H9 (cell line): ENCODE measurements around the gene SEMA3E. TPM values are rescaled to one million over a fixed set of nuclear protein-coding genes. Genes with fewer than 3 reads are reported as not detected.

Experiments used
- DNase-seq: peaks from one replicate; pipeline ENCODE4 v3.0.0-alpha.2; 2017
- H2AFZ ChIP-seq: one replicate; pipeline ENCODE4 v1.6.1; 2013; ENCODE audit warnings: mild to moderate bottlenecking, low read length, control low read depth, moderate library complexity
- H2AK5ac ChIP-seq: 2 replicates; pipeline ENCODE4 v1.6.1; 2013; ENCODE audit warnings: low read length, control low read depth, mixed read lengths; ENCODE audit not compliant: insufficient read length
- H2BK120ac ChIP-seq: one replicate; pipeline ENCODE4 v1.6.1; 2013; ENCODE audit warnings: low read depth, mild to moderate bottlenecking, low read length, control low read depth, inconsistent platforms; ENCODE audit not compliant: poor library complexity, severe bottlenecking
- H2BK12ac ChIP-seq: 2 replicates; pipeline ENCODE4 v1.6.1; 2013; ENCODE audit warnings: low read length, control low read depth, mixed read lengths, low read depth; ENCODE audit not compliant: insufficient read length
- H2BK15ac ChIP-seq: 2 replicates; pipeline ENCODE4 v1.6.1; 2013; ENCODE audit warnings: low read depth, low read length, control low read depth
- H2BK20ac ChIP-seq: one replicate; pipeline ENCODE4 v1.6.1; 2013; ENCODE audit warnings: low read depth, mild to moderate bottlenecking, low read length, control low read depth, inconsistent platforms; ENCODE audit not compliant: poor library complexity, severe bottlenecking
- H2BK5ac ChIP-seq: 2 replicates; pipeline ENCODE4 v1.6.1; 2013; ENCODE audit warnings: low read length, control low read depth, mixed read lengths; ENCODE audit not compliant: insufficient read length
- H3K14ac ChIP-seq: 2 replicates; pipeline ENCODE4 v1.6.1; 2013; ENCODE audit warnings: low read length, control low read depth; ENCODE audit not compliant: insufficient read depth
- H3K18ac ChIP-seq: 2 replicates; pipeline ENCODE4 v1.6.1; 2013; ENCODE audit warnings: low read depth, mild to moderate bottlenecking, mixed read lengths, low read length, control low read depth; ENCODE audit not compliant: insufficient read length
- H3K23ac ChIP-seq: 2 replicates; pipeline ENCODE4 v1.6.1; 2013; ENCODE audit warnings: low read length, control low read depth, mixed read lengths, low read depth; ENCODE audit not compliant: insufficient read length
- H3K23me2 ChIP-seq: 2 replicates; pipeline ENCODE4 v1.6.1; 2013; ENCODE audit warnings: low read depth, mild to moderate bottlenecking, mixed read lengths, low read length, control low read depth; ENCODE audit not compliant: insufficient read length, poor library complexity, severe bottlenecking
- H3K27ac ChIP-seq: 2 replicates; pipeline ENCODE4 v1.5.1; 2013; ENCODE audit warnings: low read length, control low read depth, mixed read lengths, low read depth; ENCODE audit not compliant: insufficient read length
- H3K27me3 ChIP-seq: 2 replicates; pipeline ENCODE4 v1.6.1; 2013; ENCODE audit warnings: low read length, control low read depth, inconsistent platforms; ENCODE audit not compliant: insufficient read depth
- H3K4ac ChIP-seq: 2 replicates; pipeline ENCODE4 v1.6.1; 2013; ENCODE audit warnings: low read depth, mild to moderate bottlenecking, control low read depth, inconsistent platforms, low read length, moderate library complexity
- H3K4me1 ChIP-seq: 2 replicates; pipeline ENCODE4 v1.6.1; 2013; ENCODE audit warnings: low read length, control low read depth, inconsistent platforms; ENCODE audit not compliant: insufficient read depth
- H3K4me2 ChIP-seq: 2 replicates; pipeline ENCODE4 v1.6.1; 2013; ENCODE audit warnings: low read length, control low read depth, mixed read lengths; ENCODE audit not compliant: insufficient read length, insufficient read depth
- H3K56ac ChIP-seq: 2 replicates; pipeline ENCODE4 v1.6.1; 2013; ENCODE audit warnings: low read depth, mild to moderate bottlenecking, mixed read lengths, low read length, control low read depth; ENCODE audit not compliant: insufficient read length
- H3K79me1 ChIP-seq: 2 replicates; pipeline ENCODE4 v1.6.1; 2013; ENCODE audit warnings: low read depth, mild to moderate bottlenecking, moderate library complexity, low read length, control low read depth, inconsistent platforms; ENCODE audit not compliant: insufficient read depth, poor library complexity, severe bottlenecking
- H3K79me2 ChIP-seq: 2 replicates; pipeline ENCODE4 v1.6.1; 2013; ENCODE audit warnings: low read length, control low read depth, inconsistent platforms; ENCODE audit not compliant: insufficient read depth
- H3K9ac ChIP-seq: 2 replicates; pipeline ENCODE4 v1.6.1; 2013; ENCODE audit warnings: low read length, control low read depth, mixed read lengths; ENCODE audit not compliant: insufficient read length; ENCODE audit errors: extremely low read depth
- H3K9me3 ChIP-seq: one replicate; pipeline ENCODE4 v1.6.1; 2013; ENCODE audit warnings: low read depth, low read length, inconsistent platforms; ENCODE audit not compliant: control insufficient read depth
- H3T11ph ChIP-seq: one replicate; pipeline ENCODE4 v1.6.1; 2013; ENCODE audit warnings: mild to moderate bottlenecking, low read length, control low read depth, inconsistent platforms
- H4K20me1 ChIP-seq: one replicate; pipeline ENCODE4 v1.6.1; 2013; ENCODE audit not compliant: control insufficient read depth, insufficient read length, insufficient read depth
- H4K5ac ChIP-seq: 2 replicates; pipeline ENCODE4 v1.6.1; 2013; ENCODE audit warnings: low read depth, mild to moderate bottlenecking, mixed read lengths, low read length, control low read depth; ENCODE audit not compliant: insufficient read length
- H4K8ac ChIP-seq: replicated peaks from 2 replicates; pipeline ENCODE4 v1.6.1; 2013; ENCODE audit warnings: low read length, control low read depth, mixed read lengths, low read depth; ENCODE audit not compliant: insufficient read length
- H4K91ac ChIP-seq: 2 replicates; pipeline ENCODE4 v1.6.1; 2013; ENCODE audit warnings: low read depth, mild to moderate bottlenecking, moderate library complexity, mixed read lengths, low read length, control low read depth; ENCODE audit not compliant: insufficient read length
- H3K27ac Mint-ChIP-seq, 3 experiments: 2 replicates in 2 of 3; 3 replicates in 1 of 3; pipeline ENCODE4 v1.8.0; 2020 to 2021; ENCODE audit warnings: mixed read lengths in 3 of 3, mild to moderate bottlenecking in 1 of 3, moderate library complexity in 1 of 3
- H3K27me3 Mint-ChIP-seq: 2 replicates; pipeline ENCODE4 v1.8.0; 2021; ENCODE audit warnings: low read depth, mild to moderate bottlenecking, moderate library complexity, mixed read lengths
- H3K36me3 Mint-ChIP-seq, 3 experiments: 2 replicates in 2 of 3; 3 replicates in 1 of 3; pipeline ENCODE4 v1.8.0; 2020 to 2021; ENCODE audit warnings: low read depth in 3 of 3, mixed read lengths in 3 of 3; ENCODE audit not compliant: insufficient read depth in 1 of 3
- H3K4me1 Mint-ChIP-seq, 2 experiments: 2 replicates each; pipeline ENCODE4 v1.8.0; 2020; ENCODE audit warnings: mixed read lengths in 2 of 2
- H3K4me3 Mint-ChIP-seq, 2 experiments: 2 replicates in 1 of 2; 3 replicates in 1 of 2; pipeline ENCODE4 v1.8.0; 2020 to 2021; ENCODE audit warnings: mild to moderate bottlenecking in 2 of 2, mixed read lengths in 2 of 2, moderate library complexity in 1 of 2
- H3K9me3 Mint-ChIP-seq, 2 experiments: 2 replicates in 1 of 2; 3 replicates in 1 of 2; pipeline ENCODE4 v1.8.0; 2020; ENCODE audit warnings: mild to moderate bottlenecking in 2 of 2, mixed read lengths in 2 of 2, moderate library complexity in 1 of 2
- total RNA-seq: library from RNA; stranded (reverse); gene quantifications from 2 replicates; pipeline ENCODE4 v1.2.1, GENCODE V29; 2021
- TF ChIP-seq, protein P1 (sequence below): fragments of 200-600 bp; sonication (generic); conservative IDR thresholded peaks from 3 replicates; pipeline ENCODE4 v1.8.0; 2021; ENCODE audit warnings: antibody characterized with exemption, mild to moderate bottlenecking

The SEMA3E gene
- total RNA-seq, 1 experiment from 2014 or later = 0.39 TPM

DNA sequence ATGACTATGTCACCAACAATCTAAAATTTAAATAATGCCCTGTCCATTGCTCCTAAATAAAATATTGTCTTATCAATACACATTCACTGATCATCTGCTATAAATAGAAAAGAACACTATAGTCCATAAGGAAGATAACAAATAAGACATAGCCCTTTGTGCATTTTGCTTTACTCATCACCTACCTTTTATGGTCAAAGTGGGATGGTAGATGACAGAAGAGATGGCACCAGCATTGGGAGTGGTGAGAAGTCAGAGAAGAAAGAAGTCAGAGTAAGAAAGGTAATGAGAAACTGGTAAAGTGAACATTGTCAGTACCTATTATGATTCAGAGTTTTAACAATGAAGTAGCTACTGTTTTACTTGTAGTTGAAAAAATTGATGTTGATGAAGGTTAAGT, 31.1 kb downstream of the SEMA3E start:
- Histone ChIP-seq H2AFZ (no peak overlapping the region), H3K9me3 (no peaks in the 10 kb centered on the region), H2BK120ac (no peak overlapping the region), H2BK20ac (no peak overlapping the region), H3K27ac (no peak overlapping the region), H3K9ac (no peak overlapping the region), H3K14ac (no peak overlapping the region), H2BK5ac (no peak overlapping the region), H3K56ac (no peak overlapping the region), H2BK15ac (no peak overlapping the region), H3K23ac (no peak overlapping the region), H4K8ac (no peak overlapping the region), H3K27me3 (no peaks in the 10 kb centered on the region), H3K79me1 (no peaks in the 10 kb centered on the region), H3K18ac (no peak overlapping the region), H3K4me1 (no peaks in the 10 kb centered on the region), H3K79me2 (no peaks in the 10 kb centered on the region), H4K5ac (no peak overlapping the region), H3K4me2 (no peak overlapping the region), H2BK12ac (no peak overlapping the region), H2AK5ac (no peak overlapping the region), H4K20me1 (no peaks in the 10 kb centered on the region), H4K91ac (no peak overlapping the region), H3K4ac (no peak overlapping the region), H3T11ph (no peak overlapping the region), H3K23me2 (no peaks in the 10 kb centered on the region)
- no peak overlapping the region for H3K4me3 Mint-ChIP-seq
- no peaks in the 10 kb centered on the region for H3K27me3 Mint-ChIP-seq
- H3K27ac Mint-ChIP-seq = peak overlapping the region in 1 of 3 experiments; percentile 33; a peak in 2 of 7 replicates
- peaks cover 0 to 12% (median 2%) of the 10 kb centered on the region in 3 experiments; a peak in 4 of 7 replicates for H3K36me3 Mint-ChIP-seq
- H3K9me3 Mint-ChIP-seq = peaks cover 0 to 3% of the 10 kb centered on the region in 2 experiments; a peak in 2 of 5 replicates
- peaks cover 17 to 22% of the 10 kb centered on the region in 2 experiments for H3K4me1 Mint-ChIP-seq
- no peak for DNase-seq
- TF ChIP-seq, protein P1, sequence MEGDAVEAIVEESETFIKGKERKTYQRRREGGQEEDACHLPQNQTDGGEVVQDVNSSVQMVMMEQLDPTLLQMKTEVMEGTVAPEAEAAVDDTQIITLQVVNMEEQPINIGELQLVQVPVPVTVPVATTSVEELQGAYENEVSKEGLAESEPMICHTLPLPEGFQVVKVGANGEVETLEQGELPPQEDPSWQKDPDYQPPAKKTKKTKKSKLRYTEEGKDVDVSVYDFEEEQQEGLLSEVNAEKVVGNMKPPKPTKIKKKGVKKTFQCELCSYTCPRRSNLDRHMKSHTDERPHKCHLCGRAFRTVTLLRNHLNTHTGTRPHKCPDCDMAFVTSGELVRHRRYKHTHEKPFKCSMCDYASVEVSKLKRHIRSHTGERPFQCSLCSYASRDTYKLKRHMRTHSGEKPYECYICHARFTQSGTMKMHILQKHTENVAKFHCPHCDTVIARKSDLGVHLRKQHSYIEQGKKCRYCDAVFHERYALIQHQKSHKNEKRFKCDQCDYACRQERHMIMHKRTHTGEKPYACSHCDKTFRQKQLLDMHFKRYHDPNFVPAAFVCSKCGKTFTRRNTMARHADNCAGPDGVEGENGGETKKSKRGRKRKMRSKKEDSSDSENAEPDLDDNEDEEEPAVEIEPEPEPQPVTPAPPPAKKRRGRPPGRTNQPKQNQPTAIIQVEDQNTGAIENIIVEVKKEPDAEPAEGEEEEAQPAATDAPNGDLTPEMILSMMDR = no peak
